ENCODE results near the gene CC2D1B. TPM values are rescaled to one million over a fixed set of nuclear protein-coding genes. Genes with fewer than 3 reads are reported as not detected.

Gene CC2D1B
- total RNA-seq, 2 experiments from 2014 or later = 29.2 to 38.1 TPM

DNA sequence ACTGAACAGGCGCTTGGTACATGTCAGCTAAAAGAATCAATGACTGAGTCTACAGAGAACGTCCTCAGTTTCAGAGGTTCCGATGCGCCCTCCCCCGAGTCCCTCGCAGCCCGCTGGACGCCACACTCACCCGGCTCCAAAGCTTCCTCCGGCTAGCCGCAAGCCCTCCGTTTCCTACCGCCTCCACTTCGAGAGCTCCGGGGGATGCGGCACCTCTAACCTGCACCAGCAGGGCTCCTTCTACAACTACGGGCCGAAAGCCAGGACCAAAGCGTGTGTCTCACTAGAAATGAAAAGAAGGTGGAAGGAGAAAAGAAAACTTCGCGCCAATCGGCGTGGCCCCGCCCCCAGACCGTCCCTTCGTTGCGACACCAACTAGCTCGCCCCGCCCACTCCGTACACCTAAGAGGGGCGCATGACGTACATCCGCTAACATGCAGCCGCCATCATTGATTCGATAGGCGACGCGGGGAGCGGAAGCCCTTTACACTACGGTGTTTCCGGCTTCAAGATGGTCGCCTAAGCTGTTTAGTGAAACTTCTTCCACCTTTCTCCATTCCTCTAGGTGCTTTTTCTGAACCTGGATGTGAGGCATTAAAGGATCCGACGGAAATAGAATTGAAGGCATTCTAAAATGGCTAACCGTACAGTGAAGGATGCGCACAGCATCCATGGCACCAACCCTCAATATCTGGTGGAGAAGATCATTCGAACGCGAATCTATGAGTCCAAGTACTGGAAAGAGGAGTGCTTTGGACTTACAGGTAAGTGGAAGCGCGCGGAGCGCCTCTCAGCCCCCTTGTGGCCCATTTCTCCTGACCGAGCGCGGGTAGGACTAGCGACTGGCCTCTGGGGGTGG lies 38.3 kb upstream of the CC2D1B start, which contains the start of the genes ORC1 and PRPF38A:
TSS of gene ORC1 (minus strand) at position 308 of the 859 bp plus-strand sequence. CDS start 2,200 bp downstream, outside the sequence.
TSS of gene PRPF38A (plus strand) at position 487 of the 859 bp plus-strand sequence. CDS start at position 635, 148 bp downstream.
- peaks cover 71% of the 10 kb centered on the region for H3K79me2 ChIP-seq (ENCODE audit: insufficient read depth, low read depth, low read length)
- H3K9me3 ChIP-seq (ENCODE audit: low read length) = no peaks in the 10 kb centered on the region
- peak within 1 kb of the TSS; percentile 97 for H3K4me2 ChIP-seq (ENCODE audit: low read length)
- peaks cover 22% of the 10 kb centered on the region for H4K20me1 ChIP-seq (ENCODE audit: insufficient read depth, low read length)
- TF ChIP-seq EZH2phosphoT487 (IDR thresholded peaks at IDR 0.05; ENCODE audit: borderline replicate concordance, low read depth, low read length) = no peak
- TF ChIP-seq, protein P1, sequence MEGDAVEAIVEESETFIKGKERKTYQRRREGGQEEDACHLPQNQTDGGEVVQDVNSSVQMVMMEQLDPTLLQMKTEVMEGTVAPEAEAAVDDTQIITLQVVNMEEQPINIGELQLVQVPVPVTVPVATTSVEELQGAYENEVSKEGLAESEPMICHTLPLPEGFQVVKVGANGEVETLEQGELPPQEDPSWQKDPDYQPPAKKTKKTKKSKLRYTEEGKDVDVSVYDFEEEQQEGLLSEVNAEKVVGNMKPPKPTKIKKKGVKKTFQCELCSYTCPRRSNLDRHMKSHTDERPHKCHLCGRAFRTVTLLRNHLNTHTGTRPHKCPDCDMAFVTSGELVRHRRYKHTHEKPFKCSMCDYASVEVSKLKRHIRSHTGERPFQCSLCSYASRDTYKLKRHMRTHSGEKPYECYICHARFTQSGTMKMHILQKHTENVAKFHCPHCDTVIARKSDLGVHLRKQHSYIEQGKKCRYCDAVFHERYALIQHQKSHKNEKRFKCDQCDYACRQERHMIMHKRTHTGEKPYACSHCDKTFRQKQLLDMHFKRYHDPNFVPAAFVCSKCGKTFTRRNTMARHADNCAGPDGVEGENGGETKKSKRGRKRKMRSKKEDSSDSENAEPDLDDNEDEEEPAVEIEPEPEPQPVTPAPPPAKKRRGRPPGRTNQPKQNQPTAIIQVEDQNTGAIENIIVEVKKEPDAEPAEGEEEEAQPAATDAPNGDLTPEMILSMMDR (conservative IDR thresholded peaks at IDR 0.05; ENCODE audit: low read length) = peak; percentile 80
- peak within 1 kb of the TSS; percentile 85 for H3K4me3 ChIP-seq (ENCODE audit: low read depth, low read length, poor library complexity, severe bottlenecking)
- POLR2A ChIA-PET = interaction anchor here (0.6 to 2.8 kb wide), 16 partner anchors 9 to 982 kb away, joined by 3 to 15 read pairs (median 3); partner anchors contain the start of genes CC2D1B and TUT4
- H3K36me3 ChIP-seq (ENCODE audit: insufficient read depth, low read length) = peaks cover 60% of the 10 kb centered on the region
- intact Hi-C loops (cut with micrococcal nuclease; ENCODE audit: unreplicated experiment) = loop anchor here (1.0 to 5.0 kb wide), 6 partner anchors 38 to 282 kb away; partner anchors contain the start of genes CC2D1B and TUT4
- H3K27ac ChIP-seq (ENCODE audit: low read depth, low read length, poor library complexity, severe bottlenecking) = peak within 1 kb of the TSS; percentile 83
- H2AFZ ChIP-seq (ENCODE audit: low read length) = peak within 1 kb of the TSS; percentile 84
- CTCF ChIA-PET (ENCODE audit: unreplicated experiment) = interaction anchor here (0.6 to 1.0 kb wide), 4 partner anchors 9 to 737 kb away, joined by 3 to 8 read pairs (median 3); partner anchors contain the start of gene TUT4
- peaks cover 26% of the 10 kb centered on the region for H3K4me1 ChIP-seq (ENCODE audit: insufficient read depth, low read length, poor library complexity, severe bottlenecking)
- BruUV-seq (replicated peaks) = no TSS peak
- DNase-seq (ENCODE audit: low spot score) = peak; percentile 100
- no peaks in the 10 kb centered on the region for H3K9me2 ChIP-seq (ENCODE audit: insufficient read depth, low read length)

DNA sequence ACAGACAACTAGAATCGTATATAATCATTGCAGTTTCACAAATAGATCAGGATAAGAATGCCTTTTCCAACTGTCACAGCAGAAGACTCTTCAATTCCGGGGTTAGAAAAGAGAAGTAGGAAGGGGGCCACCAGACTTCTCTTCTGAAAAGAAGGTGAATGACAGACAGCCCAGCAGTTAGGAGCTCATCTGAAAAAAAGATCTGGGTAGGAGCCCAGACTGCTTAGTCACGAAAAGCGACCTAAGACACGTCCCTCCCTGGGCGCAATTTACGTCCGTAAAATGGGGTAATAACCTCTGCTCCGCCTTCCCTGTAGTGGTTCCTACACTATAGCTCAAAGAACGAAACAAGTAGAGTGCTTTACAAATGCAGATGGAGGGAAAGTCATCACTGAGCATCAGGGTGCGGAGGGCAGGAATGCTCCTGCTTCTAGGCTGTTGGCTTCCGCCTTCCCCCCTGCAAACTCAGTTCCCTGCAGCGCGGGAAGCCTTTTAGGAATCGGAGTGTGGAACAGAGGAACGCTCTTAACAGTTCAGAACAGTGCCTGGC lies 37.6 kb upstream of the CC2D1B start:
- Histone ChIP-seq H3K4me1 (ENCODE audit: insufficient read depth, low read length, poor library complexity, severe bottlenecking) (peaks cover 26% of the 10 kb centered on the region), H3K9me2 (ENCODE audit: insufficient read depth, low read length) (no peaks in the 10 kb centered on the region), H3K4me3 (ENCODE audit: low read depth, low read length, poor library complexity, severe bottlenecking) (peak overlapping the region; percentile 85), H3K36me3 (ENCODE audit: insufficient read depth, low read length) (peaks cover 59% of the 10 kb centered on the region), H2AFZ (ENCODE audit: low read length) (peak overlapping the region; percentile 84), H4K20me1 (ENCODE audit: insufficient read depth, low read length) (peaks cover 22% of the 10 kb centered on the region), H3K27ac (ENCODE audit: low read depth, low read length, poor library complexity, severe bottlenecking) (peak overlapping the region; percentile 83), H3K4me2 (ENCODE audit: low read length) (peak overlapping the region; percentile 97), H3K9me3 (ENCODE audit: low read length) (no peaks in the 10 kb centered on the region), H3K79me2 (ENCODE audit: insufficient read depth, low read depth, low read length) (peaks cover 71% of the 10 kb centered on the region)
- DNase-seq (ENCODE audit: low spot score) = peak; percentile 80
- POLR2A ChIA-PET = interaction anchor here (0.5 to 2.8 kb wide), 10 partner anchors 9 to 981 kb away, joined by 3 to 15 read pairs (median 3); partner anchors contain the start of gene CC2D1B
- TF ChIP-seq, protein P1 (conservative IDR thresholded peaks at IDR 0.05; ENCODE audit: low read length) = no peak
- TF ChIP-seq EZH2phosphoT487 (IDR thresholded peaks at IDR 0.05; ENCODE audit: borderline replicate concordance, low read depth, low read length) = no peak
- intact Hi-C loops (cut with micrococcal nuclease; ENCODE audit: unreplicated experiment) = loop anchor here (1.0 to 5.0 kb wide), 7 partner anchors 37 to 347 kb away; partner anchors contain the start of genes BTF3L4, CC2D1B and TUT4
- no TSS peak for BruUV-seq (replicated peaks)
- CTCF ChIA-PET (ENCODE audit: unreplicated experiment) = interaction anchor here (0.6 to 1.0 kb wide), 3 partner anchors 9 to 149 kb away, joined by 3 to 8 read pairs (median 3); partner anchors contain the start of gene TUT4
